Kidney epithelial cell (primary cell): ENCODE results near the gene IFI44L. TPM values are rescaled to one million over a fixed set of nuclear protein-coding genes. Genes with fewer than 3 reads are reported as not detected.

ENCODE experiments used
- DNase-seq: peaks from one replicate; pipeline ENCODE4 v3.0.0-alpha.2; 2010; ENCODE audit warnings: low read depth
- H3K27me3 ChIP-seq: 2 replicates; pipeline ENCODE4 v1.6.0; 2011; ENCODE audit warnings: low read length; ENCODE audit not compliant: control insufficient read depth, insufficient read depth
- H3K36me3 ChIP-seq: 2 replicates; pipeline ENCODE4 v1.5.1; 2011; ENCODE audit warnings: low read length; ENCODE audit not compliant: control insufficient read depth, insufficient read depth
- H3K4me3 ChIP-seq: 2 replicates; pipeline ENCODE4 v1.5.1; 2011; ENCODE audit warnings: low read depth, mild to moderate bottlenecking, control low read depth, low read length
- CTCF ChIP-seq: IDR thresholded peaks from 2 replicates; pipeline ENCODE4 v1.5.1; 2011; ENCODE audit warnings: mild to moderate bottlenecking, moderate library complexity, low read length, control low read depth, inconsistent platforms; ENCODE audit not compliant: insufficient read depth, poor library complexity, severe bottlenecking
- total RNA-seq: library from RNA; depleted of rRNA; stranded (reverse); fragments of >200 nt; gene quantifications from 2 replicates; pipeline ENCODE4 v1.2.3, GENCODE V29; 2015

Gene IFI44L
- total RNA-seq, 1 donor from 2014 or later: 15.2 TPM

GRCh38 chr1:78676993-78677392, 56.7 kb downstream of the IFI44L start:
- Histone ChIP-seq H3K4me3 (no peak overlapping the region), H3K27me3 (no peaks in the 10 kb centered on the region), H3K36me3 (no peaks in the 10 kb centered on the region)
- no peak for DNase-seq
- TF ChIP-seq CTCF: no peak

- no peak for DNase-seq
- H3K4me3 ChIP-seq: no peak overlapping the region
- H3K27me3 ChIP-seq: no peaks in the 10 kb centered on the region
- no peak for TF ChIP-seq CTCF
- no peaks in the 10 kb centered on the region for H3K36me3 ChIP-seq
Measured at GRCh38 chr1:78677788-78678187, 57.5 kb downstream of the IFI44L start.

GRCh38 chr1:78678324-78678723, 58.1 kb downstream of the IFI44L start:
- no peaks in the 10 kb centered on the region for H3K27me3 ChIP-seq
- H3K36me3 ChIP-seq: no peaks in the 10 kb centered on the region
- DNase-seq: no peak
- TF ChIP-seq CTCF: no peak
- H3K4me3 ChIP-seq: no peak overlapping the region

- no peak overlapping the region for H3K4me3 ChIP-seq
- no peak for DNase-seq
- no peak for TF ChIP-seq CTCF
- no peaks in the 10 kb centered on the region for H3K27me3 ChIP-seq
- no peaks in the 10 kb centered on the region for H3K36me3 ChIP-seq
Measured at GRCh38 chr1:78681265-78681664, 61.0 kb downstream of the IFI44L start.

- Histone ChIP-seq H3K36me3 (no peaks in the 10 kb centered on the region), H3K27me3 (no peaks in the 10 kb centered on the region), H3K4me3 (no peak overlapping the region)
- TF ChIP-seq CTCF: no peak
- DNase-seq: no peak
Measured at GRCh38 chr1:78682496-78682895, 62.2 kb downstream of the IFI44L start.

GRCh38 chr1:78683079-78683478, 62.8 kb downstream of the IFI44L start:
- H3K36me3 ChIP-seq: no peaks in the 10 kb centered on the region
- no peak for DNase-seq
- no peak for TF ChIP-seq CTCF
- H3K27me3 ChIP-seq: no peaks in the 10 kb centered on the region
- no peak overlapping the region for H3K4me3 ChIP-seq
